Natural killer cell (primary cell): Measurements from ENCODE around the gene SPAG6. TPM values are rescaled to one million over a fixed set of nuclear protein-coding genes. Genes with fewer than 3 reads are reported as not detected.

Experiments used
- ATAC-seq, 3 donors: fragments of 150-1000 bp in 2 of 3; fragments of 200-7000 bp in 1 of 3; cut with Tn5 transposase; 1 replicate in 1 of 3; 2 replicates in 2 of 3; pipeline ENCODE4 v1.10.0; 2021; ENCODE audit warnings: mild to moderate bottlenecking in 2 of 3, moderate library complexity in 2 of 3
- DNase-seq, 2 donors: peaks; one replicate each; pipeline versions ENCODE4 v3.0.0 to v3.0.0-alpha.2; 2013 to 2021; ENCODE audit warnings: mixed read lengths in 1 of 2
- H3K27ac ChIP-seq: one replicate; pipeline ENCODE4 v1.5.1; 2013; ENCODE audit warnings: mild to moderate bottlenecking, low read length
- H3K27me3 ChIP-seq: one replicate; pipeline ENCODE4 v1.6.1; 2013; ENCODE audit warnings: low read length; ENCODE audit not compliant: control insufficient read depth, insufficient read depth
- H3K36me3 ChIP-seq: one replicate; pipeline ENCODE4 v1.6.1; 2013; ENCODE audit warnings: low read length; ENCODE audit not compliant: control insufficient read depth, insufficient read depth
- H3K4me1 ChIP-seq: one replicate; pipeline ENCODE4 v1.6.1; 2013; ENCODE audit warnings: low read length; ENCODE audit not compliant: control insufficient read depth, insufficient read depth
- H3K4me3 ChIP-seq: one replicate; pipeline ENCODE4 v1.5.1; 2013; ENCODE audit warnings: low read length
- H3K9me3 ChIP-seq: one replicate; pipeline ENCODE4 v1.6.1; 2013; ENCODE audit warnings: low read length; ENCODE audit not compliant: control insufficient read depth, insufficient read depth
- H3K27ac Mint-ChIP-seq, 2 donors: one replicate each; pipeline ENCODE4 v1.8.0; 2022; ENCODE audit warnings: mild to moderate bottlenecking in 2 of 2, mixed read lengths in 2 of 2, moderate library complexity in 1 of 2
- H3K27me3 Mint-ChIP-seq, 2 donors: one replicate each; pipeline ENCODE4 v1.8.0; 2022; ENCODE audit warnings: low read depth in 2 of 2, mixed read lengths in 2 of 2
- H3K36me3 Mint-ChIP-seq: one replicate; pipeline ENCODE4 v1.8.0; 2022; ENCODE audit warnings: mixed read lengths
- H3K4me1 Mint-ChIP-seq, 2 donors: one replicate each; pipeline ENCODE4 v1.8.0; 2022; ENCODE audit warnings: mixed read lengths in 2 of 2
- H3K4me3 Mint-ChIP-seq: one replicate; pipeline ENCODE4 v1.8.0; 2022; ENCODE audit warnings: mild to moderate bottlenecking, moderate library complexity, mixed read lengths
- H3K9me3 Mint-ChIP-seq, 2 donors: one replicate each; pipeline ENCODE4 v1.8.0; 2022; ENCODE audit warnings: mixed read lengths in 2 of 2
- WGBS: methylation state at CpG from one replicate; pipeline ENCODE4 v1.1.7; 2013; ENCODE audit warnings: missing lambda C conversion rate; ENCODE audit not compliant: insufficient coverage; 5-methylcytosine and 5-hydroxymethylcytosine counted together
- intact Hi-C: fragments of 100-400 bp; cut with micrococcal nuclease; formaldehyde crosslinking; loops from one replicate; pipeline ENCODE4 v1.14.2; 2022
- total RNA-seq, 4 donors: library from RNA; stranded (reverse); fragments of 120-200 nt in 1 of 4; gene quantifications; one replicate each; pipeline versions ENCODE4 v1.2.3 to v1.2.4, GENCODE V29; 2013 to 2022
- TF ChIP-seq, protein P1 (sequence below): fragments of 200-600 bp; IDR thresholded peaks from one replicate; pipeline ENCODE4 v1.8.0; 2022; ENCODE audit warnings: antibody characterized with exemption

The SPAG6 gene
- total RNA-seq, 3 donors from 2014 or later (not counting 1 experiment from before 2014, with no cell fraction given) = 0.35 to 0.79 TPM; not detected in 1

DNA sequence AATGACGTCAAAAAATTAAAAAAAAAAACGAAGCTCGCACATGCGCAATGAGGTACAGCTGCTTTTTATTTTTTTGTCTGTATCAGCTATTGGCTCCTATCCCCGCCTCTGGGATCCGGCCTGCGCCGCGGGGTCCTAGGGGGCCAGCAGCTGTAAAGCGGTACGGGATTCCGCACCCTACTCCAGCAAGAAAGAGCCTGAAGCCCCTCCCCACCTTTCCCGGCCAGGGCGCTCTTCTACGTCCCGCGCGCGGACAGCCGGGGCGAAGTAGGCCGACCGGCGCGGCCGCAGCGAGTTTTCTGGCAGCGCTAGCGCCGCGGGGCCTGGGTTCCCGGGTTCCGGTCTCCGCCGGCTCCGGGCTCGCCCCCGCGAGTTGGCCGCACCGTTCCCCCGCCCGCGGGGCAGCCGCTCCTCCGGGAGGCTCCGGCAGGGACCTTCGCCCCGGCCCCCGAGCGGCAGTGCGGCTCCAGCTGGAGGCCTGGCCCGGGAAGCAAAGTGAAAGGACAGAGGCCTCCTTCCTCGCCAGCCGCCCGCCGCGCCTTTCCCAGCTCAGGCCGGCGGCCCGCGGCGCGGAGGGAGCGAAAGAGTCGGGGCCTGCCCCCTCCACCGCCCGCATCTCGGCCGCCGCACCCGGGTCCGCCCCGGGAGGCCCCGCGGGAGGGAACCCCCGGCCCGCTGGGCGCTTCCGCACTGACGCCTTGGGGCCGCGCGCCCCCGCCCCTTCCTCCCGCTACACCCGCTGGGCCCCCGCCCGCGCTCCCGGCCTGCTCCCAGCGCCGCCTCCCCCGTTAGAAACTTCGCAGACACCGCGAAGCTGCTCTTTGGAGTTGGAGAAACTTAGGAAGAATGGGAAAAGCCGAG, 4.7 kb upstream of the SPAG6 start:
- ATAC-seq (peak; percentile 56 to 73 (median 69)), DNase-seq (peak; percentile 63 to 88)
- TF ChIP-seq, protein P1, sequence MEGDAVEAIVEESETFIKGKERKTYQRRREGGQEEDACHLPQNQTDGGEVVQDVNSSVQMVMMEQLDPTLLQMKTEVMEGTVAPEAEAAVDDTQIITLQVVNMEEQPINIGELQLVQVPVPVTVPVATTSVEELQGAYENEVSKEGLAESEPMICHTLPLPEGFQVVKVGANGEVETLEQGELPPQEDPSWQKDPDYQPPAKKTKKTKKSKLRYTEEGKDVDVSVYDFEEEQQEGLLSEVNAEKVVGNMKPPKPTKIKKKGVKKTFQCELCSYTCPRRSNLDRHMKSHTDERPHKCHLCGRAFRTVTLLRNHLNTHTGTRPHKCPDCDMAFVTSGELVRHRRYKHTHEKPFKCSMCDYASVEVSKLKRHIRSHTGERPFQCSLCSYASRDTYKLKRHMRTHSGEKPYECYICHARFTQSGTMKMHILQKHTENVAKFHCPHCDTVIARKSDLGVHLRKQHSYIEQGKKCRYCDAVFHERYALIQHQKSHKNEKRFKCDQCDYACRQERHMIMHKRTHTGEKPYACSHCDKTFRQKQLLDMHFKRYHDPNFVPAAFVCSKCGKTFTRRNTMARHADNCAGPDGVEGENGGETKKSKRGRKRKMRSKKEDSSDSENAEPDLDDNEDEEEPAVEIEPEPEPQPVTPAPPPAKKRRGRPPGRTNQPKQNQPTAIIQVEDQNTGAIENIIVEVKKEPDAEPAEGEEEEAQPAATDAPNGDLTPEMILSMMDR = no peak
- H3K9me3 ChIP-seq = peaks cover 3% of the 10 kb centered on the region
- Mint-ChIP-seq H3K36me3 (no peaks in the 10 kb centered on the region), H3K27me3 (peaks cover 62 to 68% of the 10 kb centered on the region in 2 donors), H3K27ac (peak overlapping the region; percentile 86 to 91), H3K9me3 (no peaks in the 10 kb centered on the region), H3K4me3 (peak overlapping the region; percentile 89), H3K4me1 (peaks cover 16 to 30% of the 10 kb centered on the region in 2 donors)
- H3K4me1 ChIP-seq = peaks cover 38% of the 10 kb centered on the region
- WGBS = under 1% methylated on average over 98 of the region's 98 CpGs
- intact Hi-C loops = loop anchor here (1.0 to 10.0 kb wide), 7 partner anchors 24 to 822 kb away; partner anchors contain the start of gene COMMD3
- H3K27ac ChIP-seq = peak overlapping the region; percentile 83
- peak overlapping the region; percentile 85 for H3K4me3 ChIP-seq
- no peaks in the 10 kb centered on the region for H3K36me3 ChIP-seq
- H3K27me3 ChIP-seq = peaks cover 90% of the 10 kb centered on the region

DNA sequence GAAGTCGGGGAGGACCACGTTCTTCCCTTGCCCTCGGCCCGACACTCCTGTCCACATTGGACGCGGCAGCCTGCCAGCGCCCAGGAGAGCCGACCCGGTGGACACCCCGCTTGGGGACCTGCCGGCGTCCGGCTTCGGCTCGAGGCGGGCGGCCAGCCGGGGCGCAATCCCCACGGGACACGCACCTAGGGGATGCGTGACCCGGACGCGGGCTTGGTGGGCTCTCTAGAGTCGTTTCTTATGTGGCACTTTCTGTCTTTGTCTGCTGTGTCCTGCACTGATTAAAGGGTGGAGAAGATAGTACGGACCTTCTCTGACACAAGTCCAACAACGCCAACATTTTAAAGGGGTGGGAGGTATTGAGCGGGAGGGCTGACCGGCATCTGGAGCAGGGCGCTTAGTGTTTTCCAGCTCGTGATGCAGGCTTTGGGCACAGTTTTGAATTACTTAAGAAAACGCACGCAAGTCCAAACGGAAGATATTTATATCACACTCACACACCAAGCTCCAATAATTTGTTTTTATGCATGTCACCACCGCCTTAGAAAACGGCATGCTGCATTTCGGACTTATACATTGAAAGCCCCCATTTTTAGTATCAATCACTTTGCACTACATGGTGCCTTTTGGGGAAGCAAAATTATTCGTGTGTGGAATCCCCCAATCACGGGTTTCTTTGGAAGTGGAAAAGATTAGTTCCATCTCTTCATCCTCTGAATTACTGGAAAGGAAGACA, 3.9 kb upstream of the SPAG6 start:
- ATAC-seq = no peak
- Mint-ChIP-seq H3K36me3 (no peaks in the 10 kb centered on the region), H3K27ac (peak overlapping the region; percentile 29 to 86), H3K4me3 (peak overlapping the region; percentile 65), H3K27me3 (peaks cover 62 to 72% of the 10 kb centered on the region in 2 donors), H3K9me3 (peaks cover 0 to under 1% of the 10 kb centered on the region in 2 donors), H3K4me1 (peaks cover 16 to 23% of the 10 kb centered on the region in 2 donors)
- DNase-seq = peak in 1 of 2 donors; percentile 45
- Histone ChIP-seq H3K27ac (no peak overlapping the region), H3K4me3 (peak overlapping the region; percentile 29), H3K9me3 (peaks cover 8% of the 10 kb centered on the region), H3K4me1 (peaks cover 34% of the 10 kb centered on the region), H3K36me3 (no peaks in the 10 kb centered on the region), H3K27me3 (peaks cover 90% of the 10 kb centered on the region)
- intact Hi-C loops = loop anchor here (2.0 to 10.0 kb wide), 6 partner anchors 89 to 823 kb away; no protein-coding TSS in a partner anchor
- WGBS = 1% methylated on average over 39 of the region's 40 CpGs
- TF ChIP-seq, protein P1 = no peak

DNA sequence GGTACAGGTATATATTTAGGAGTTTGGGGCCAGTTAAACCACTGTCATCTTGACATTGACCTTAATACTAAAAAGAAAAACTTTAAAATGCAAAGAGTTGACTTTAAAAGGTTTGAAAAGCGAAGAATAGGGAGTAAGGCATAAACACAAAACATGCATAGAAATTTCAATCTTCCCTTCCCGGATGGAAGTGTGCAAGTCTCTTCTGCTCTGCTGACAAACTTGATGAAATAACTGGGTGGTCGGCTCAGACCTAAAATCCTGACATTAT, 3.4 kb upstream of the SPAG6 start:
- intact Hi-C loops = loop anchor here (2.0 to 10.0 kb wide), 6 partner anchors 90 to 823 kb away; no protein-coding TSS in a partner anchor
- H3K36me3 ChIP-seq = no peaks in the 10 kb centered on the region
- H3K4me3 ChIP-seq = no peak overlapping the region
- peaks cover 8% of the 10 kb centered on the region for H3K9me3 ChIP-seq
- Mint-ChIP-seq H3K27ac (peak overlapping the region in 1 of 2 donors; percentile 29), H3K27me3 (peaks cover 60 to 77% of the 10 kb centered on the region in 2 donors), H3K4me3 (peak overlapping the region; percentile 65), H3K4me1 (peaks cover 12 to 18% of the 10 kb centered on the region in 2 donors), H3K36me3 (no peaks in the 10 kb centered on the region), H3K9me3 (peaks cover 0 to 2% of the 10 kb centered on the region in 2 donors)
- peak in 1 of 2 donors; percentile 21 for DNase-seq
- TF ChIP-seq, protein P1 = no peak
- H3K4me1 ChIP-seq = peaks cover 29% of the 10 kb centered on the region
- H3K27me3 ChIP-seq = peaks cover 86% of the 10 kb centered on the region
- WGBS = 59% methylated on average over 3 of the region's 3 CpGs
- ATAC-seq = no peak
- H3K27ac ChIP-seq = no peak overlapping the region
